Measurements from ENCODE around the gene MYBL2.
A peak's percentile ranks its signal among the peaks of the same experiment; 100 is the strongest.

Gene MYBL2

DNA sequence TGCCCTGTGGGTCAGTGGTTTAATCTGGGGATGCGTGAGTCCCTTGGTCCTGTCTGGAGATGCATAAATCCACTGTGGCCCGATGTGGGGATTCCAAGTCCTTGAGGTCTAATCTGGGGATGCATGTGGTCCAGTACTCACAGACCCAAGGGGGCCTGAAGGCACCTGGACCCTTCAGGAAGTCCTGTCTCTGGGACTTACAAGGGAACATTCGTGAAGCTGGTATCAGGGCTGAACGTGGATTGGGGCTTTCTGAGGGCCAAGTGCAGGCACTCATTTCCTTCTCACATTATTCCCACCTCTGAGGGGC is 85.1 kb downstream of the MYBL2 start:
- no peak for DNase-seq (ENCODE audit: low read depth)

DNA sequence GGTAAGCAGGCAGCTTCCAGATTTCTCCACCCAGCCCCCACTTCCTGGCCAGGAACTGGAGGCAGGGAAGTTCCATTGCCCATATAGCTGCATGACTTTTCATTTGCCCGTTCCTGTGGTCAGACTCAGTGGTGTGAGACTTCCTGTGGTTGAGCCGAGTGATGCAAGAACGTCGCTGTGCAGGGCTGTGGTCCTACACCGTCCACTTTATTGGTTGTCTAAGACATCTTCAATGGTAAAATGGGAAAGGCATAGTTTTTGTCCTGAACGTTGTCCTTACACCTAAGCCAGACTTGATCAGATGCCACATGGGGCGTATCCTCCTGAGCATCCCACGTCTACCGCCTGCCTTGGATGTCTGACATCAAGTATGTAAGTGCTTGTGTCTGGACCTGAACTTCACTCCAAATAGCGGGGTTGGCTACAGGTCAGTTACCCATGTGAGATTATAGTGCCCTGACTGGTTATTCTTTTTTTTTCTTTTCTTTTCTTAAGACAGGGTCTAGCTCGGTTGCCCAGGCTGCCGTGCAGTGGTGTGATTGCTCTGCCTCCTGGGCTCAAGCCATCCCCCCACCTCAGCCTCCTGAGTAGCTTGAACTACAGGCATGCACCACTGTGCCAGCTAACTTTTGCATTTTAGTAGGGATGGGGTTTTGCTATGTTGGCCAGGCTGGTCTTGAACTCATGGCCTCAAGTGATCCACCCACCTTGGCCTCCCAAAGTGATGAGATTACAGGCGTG is 85.8 kb downstream of the MYBL2 start:
- peak; percentile 96 for DNase-seq (ENCODE audit: low read depth)

DNA sequence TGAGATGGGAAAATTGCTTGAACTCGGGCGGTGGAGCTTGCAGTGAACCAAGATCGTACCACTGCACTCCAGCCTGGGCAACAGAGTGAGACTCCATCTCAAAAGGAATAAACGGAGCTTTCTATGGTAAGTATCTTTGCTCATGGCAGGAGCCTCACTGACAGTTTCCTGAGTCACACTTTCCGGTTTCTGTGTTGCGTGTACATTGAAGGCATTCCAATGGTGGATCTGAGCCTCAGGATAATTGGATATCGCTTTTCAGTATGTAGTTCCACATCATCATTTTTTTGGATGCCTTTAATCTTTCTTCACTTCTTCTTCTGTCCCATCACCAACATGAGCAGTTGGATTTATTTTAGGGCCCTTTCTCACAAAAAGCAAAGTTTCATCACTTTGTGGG is 88.5 kb downstream of the MYBL2 start:
- peak; percentile 72 for DNase-seq (ENCODE audit: low read depth)

GRCh38 chr20:43755851-43756250 is 88.9 kb downstream of the MYBL2 start:
- DNase-seq (ENCODE audit: low read depth), result peak; percentile 97

GRCh38 chr20:43757888-43758287 is 91.0 kb downstream of the MYBL2 start:
- DNase-seq (ENCODE audit: low read depth), result peak; percentile 33

DNA sequence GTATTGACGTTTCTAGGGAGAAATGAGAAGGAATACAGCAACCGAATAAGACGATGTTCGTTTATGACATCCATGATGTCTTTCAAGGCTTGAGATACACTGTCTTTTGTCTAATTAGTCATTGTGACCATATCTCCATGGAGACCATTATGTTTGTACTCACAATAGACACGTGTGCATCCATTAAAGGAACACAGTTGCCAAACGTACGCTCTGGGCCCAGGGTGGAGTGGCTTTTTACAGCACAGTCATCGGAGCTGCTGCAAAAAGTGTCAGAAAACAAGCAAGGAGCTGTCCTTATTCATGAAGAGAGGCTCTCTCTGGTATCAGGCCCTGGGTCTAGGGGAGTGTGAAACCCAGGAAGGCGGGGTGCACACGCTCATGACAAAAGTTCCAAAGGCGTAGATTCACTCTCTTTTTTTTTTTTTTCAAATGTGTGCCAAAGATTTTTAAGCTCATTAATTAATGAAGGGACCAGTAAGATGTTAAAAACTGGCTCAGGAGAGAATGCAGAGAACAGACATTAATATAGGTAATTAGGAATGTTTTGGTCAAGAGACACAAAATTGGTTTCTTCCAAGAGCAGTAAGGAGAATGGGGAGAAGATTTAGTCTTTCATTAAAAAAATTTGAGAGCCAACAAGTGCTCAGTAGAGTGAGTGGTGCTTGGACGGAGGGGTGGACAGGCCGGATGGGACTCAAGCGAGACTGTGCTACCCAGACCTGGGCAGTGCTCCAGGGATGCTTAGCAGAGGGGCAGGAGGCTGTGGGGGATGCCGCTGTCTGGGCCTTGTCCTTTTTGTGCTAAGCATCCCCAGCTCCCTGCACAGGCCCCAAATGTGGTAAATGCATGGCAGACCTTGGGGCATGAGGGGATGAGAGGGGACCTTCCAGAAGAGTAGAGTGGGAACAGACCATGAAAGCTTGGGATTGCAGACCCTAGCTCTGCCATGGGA is 94.7 kb downstream of the MYBL2 start:
- no peak for DNase-seq (ENCODE audit: low read depth)

DNA sequence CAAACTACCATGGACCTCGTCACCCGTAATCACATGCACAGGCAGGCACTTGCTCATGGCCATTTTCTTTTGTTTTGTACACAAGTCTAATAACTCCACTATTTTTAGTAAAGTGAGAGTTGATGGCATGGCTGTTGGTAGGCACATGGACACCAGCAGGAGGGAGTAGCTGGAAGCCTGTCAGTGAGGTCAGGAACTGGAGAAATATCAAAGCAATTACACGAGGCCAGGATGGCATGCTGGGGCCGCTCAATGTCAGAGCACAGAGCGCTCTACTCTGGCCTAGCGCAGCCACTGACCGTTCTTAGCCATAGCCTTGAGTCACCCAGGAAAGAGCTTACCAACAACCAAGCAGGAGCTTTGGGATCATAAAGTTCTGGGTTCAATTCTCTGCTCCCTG is 96.0 kb downstream of the MYBL2 start:
- DNase-seq (ENCODE audit: low read depth), result no peak

GRCh38 chr20:43765916-43766315 is 99.0 kb downstream of the MYBL2 start:
- no peak for DNase-seq (ENCODE audit: low read depth)

Data from amniotic epithelial cell (primary cell).